Thoracic aorta (tissue), 2 donors: ENCODE data around the gene LRMDA. TPM values are rescaled to one million over a fixed set of nuclear protein-coding genes. Genes with fewer than 3 reads are reported as not detected.
A peak's percentile ranks its signal among the peaks of the same experiment; 100 is the strongest.

Source experiments
- ATAC-seq: fragments of 150-250 bp; one replicate; pipeline ENCODE4 v1.8.0; 2017; ENCODE audit warnings: low read depth; ENCODE audit not compliant: insufficient number of reproducible peaks, low FRiP score
- DNase-seq: peaks from one replicate; pipeline ENCODE4 v3.0.0-alpha.2; 2020; ENCODE audit warnings: low spot score
- H3K27ac ChIP-seq, 2 donors: fragments of 200-600 bp; sonication (generic); 1 replicate in 1 of 2; 2 replicates in 1 of 2; pipeline ENCODE4 v1.5.1; 2016; ENCODE audit warnings: mild to moderate bottlenecking in 2 of 2, moderate library complexity in 2 of 2
- H3K27me3 ChIP-seq: fragments of 200-600 bp; sonication (generic); replicated peaks from 2 replicates; pipeline ENCODE4 v1.6.0; 2016; ENCODE audit warnings: mild to moderate bottlenecking; ENCODE audit not compliant: insufficient read depth
- H3K36me3 ChIP-seq: fragments of 200-600 bp; sonication (generic); one replicate; pipeline ENCODE4 v1.5.1; 2016
- H3K4me1 ChIP-seq, 2 donors: fragments of 200-600 bp; sonication (generic); 1 replicate in 1 of 2; 2 replicates in 1 of 2; pipeline versions ENCODE4 v1.5.1 to v1.6.0; 2016; ENCODE audit warnings: low read depth in 2 of 2, mild to moderate bottlenecking in 1 of 2; ENCODE audit not compliant: control insufficient read depth in 1 of 2
- H3K4me3 ChIP-seq: fragments of 200-600 bp; sonication (generic); 2 replicates; pipeline ENCODE4 v1.5.1; 2016; ENCODE audit warnings: mild to moderate bottlenecking
- H3K9me3 ChIP-seq: fragments of 200-600 bp; sonication (generic); 2 replicates; pipeline ENCODE4 v1.5.1; 2016
- total RNA-seq, 2 donors: library from RNA; depleted of rRNA; stranded (reverse); fragments of >200 nt; gene quantifications; one replicate each; pipeline versions ENCODE4 v1.1.0 to v1.2.3, GENCODE V29; 2016
- TF ChIP-seq, protein P1 (sequence below): fragments of 200-600 bp; sonication (generic); IDR thresholded peaks from one replicate; pipeline ENCODE4 v1.5.1; 2019; ENCODE audit warnings: antibody characterized with exemption

LRMDA gene
- total RNA-seq, 2 donors from 2014 or later = 8.3 to 36.6 TPM

DNA sequence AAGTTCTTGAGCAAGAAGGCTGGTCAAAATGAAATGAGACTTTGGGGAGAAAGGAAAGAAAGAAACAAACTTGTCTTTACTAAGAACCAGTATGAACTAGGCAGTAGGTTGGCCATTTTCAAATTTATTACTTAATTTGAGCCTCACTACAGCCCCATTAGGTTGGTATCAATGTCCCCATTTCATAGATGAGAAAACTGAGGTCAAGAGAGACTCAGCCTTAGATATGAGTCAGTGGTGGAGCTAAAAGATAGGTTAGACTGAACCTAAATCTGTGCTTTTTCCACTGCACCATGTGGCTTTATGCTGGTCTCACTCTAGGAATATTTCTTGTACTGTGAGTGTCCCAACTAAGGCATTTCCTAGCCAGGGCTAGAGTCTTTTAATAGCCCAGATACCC lies 38.7 kb upstream of the LRMDA start:
- no peak for ATAC-seq
- H3K27ac ChIP-seq = no peak overlapping the region
- no peak overlapping the region for H3K4me3 ChIP-seq
- no peak for DNase-seq
- H3K36me3 ChIP-seq = no peaks in the 10 kb centered on the region
- H3K27me3 ChIP-seq = no peaks in the 10 kb centered on the region
- peaks cover 0 to 9% of the 10 kb centered on the region in 2 donors for H3K4me1 ChIP-seq
- H3K9me3 ChIP-seq = no peaks in the 10 kb centered on the region
- TF ChIP-seq, protein P1, sequence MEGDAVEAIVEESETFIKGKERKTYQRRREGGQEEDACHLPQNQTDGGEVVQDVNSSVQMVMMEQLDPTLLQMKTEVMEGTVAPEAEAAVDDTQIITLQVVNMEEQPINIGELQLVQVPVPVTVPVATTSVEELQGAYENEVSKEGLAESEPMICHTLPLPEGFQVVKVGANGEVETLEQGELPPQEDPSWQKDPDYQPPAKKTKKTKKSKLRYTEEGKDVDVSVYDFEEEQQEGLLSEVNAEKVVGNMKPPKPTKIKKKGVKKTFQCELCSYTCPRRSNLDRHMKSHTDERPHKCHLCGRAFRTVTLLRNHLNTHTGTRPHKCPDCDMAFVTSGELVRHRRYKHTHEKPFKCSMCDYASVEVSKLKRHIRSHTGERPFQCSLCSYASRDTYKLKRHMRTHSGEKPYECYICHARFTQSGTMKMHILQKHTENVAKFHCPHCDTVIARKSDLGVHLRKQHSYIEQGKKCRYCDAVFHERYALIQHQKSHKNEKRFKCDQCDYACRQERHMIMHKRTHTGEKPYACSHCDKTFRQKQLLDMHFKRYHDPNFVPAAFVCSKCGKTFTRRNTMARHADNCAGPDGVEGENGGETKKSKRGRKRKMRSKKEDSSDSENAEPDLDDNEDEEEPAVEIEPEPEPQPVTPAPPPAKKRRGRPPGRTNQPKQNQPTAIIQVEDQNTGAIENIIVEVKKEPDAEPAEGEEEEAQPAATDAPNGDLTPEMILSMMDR = no peak

DNA sequence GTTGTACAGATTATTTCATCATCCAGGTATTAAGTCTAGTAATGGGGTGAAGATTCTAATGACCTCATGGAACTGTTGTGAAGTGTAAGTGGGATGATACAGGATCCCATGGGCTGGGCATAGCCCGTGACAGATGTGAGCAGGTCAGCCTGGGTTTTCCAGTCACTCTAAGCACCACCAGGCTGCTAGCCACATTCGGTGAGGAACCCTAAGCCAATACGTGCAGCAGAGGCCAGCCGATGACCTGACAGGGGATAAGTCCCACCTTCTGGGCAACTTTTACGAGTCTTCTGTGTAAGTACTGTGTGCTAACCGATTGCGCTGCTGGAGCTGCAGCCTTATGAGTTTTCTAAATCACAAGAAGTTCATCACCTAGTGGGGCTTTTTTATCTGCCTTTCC lies 37.2 kb upstream of the LRMDA start:
- H3K27ac ChIP-seq = no peak overlapping the region
- TF ChIP-seq, protein P1 = no peak
- H3K9me3 ChIP-seq = no peaks in the 10 kb centered on the region

DNA sequence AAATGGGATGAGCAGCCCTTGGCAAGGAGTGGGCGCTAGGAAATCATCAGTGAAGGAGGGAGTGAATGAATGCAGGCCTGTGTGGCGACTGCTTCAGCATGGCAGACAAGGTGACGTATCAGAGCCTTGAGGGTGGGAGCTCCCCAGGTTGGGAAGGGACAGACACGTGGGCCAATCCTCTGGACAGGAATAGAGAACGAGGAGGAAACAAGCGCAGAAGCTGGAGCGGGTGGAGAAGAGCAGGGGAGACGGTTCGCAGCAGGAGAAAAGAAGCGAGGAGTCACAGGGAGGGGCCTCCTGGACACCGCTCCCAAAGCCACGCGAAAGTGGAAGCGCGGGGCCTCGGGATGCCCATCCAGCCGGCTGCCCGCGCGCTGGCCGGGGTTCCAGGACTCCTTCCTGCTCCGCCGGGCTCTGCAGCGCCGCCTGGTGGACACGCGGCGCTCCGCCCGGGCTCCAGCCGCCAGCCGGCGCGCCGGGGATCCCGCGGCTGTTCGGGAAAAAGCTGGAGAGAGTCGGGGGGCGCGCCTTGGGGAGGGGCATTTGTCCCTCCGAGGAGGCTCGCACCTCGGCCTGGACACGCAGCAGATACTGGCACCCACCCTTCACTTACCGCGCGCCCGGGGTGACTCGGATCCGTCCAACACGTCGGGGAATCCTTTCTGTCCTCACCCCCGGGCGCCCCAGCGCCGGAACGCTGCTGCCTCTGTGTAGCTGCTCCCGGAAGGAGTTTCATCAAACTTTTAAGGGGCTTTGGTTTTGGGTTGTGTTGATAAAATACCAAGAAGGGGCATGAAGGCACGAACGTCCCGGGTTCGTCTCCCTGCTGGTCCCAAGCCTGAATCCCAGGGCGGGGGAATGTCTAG lies 36.1 kb upstream of the LRMDA start:
- TF ChIP-seq, protein P1 = peak; percentile 89
- peak overlapping the region; percentile 84 for H3K4me3 ChIP-seq
- DNase-seq = no peak
- peak overlapping the region; percentile 17 to 99 for H3K27ac ChIP-seq
- H3K36me3 ChIP-seq = peaks cover 5% of the 10 kb centered on the region
- H3K9me3 ChIP-seq = no peaks in the 10 kb centered on the region
- ATAC-seq = no peak
- no peaks in the 10 kb centered on the region for H3K27me3 ChIP-seq
- H3K4me1 ChIP-seq = peaks cover 0 to 19% of the 10 kb centered on the region in 2 donors

More for the DNA sequence above, 37.2 kb upstream of the LRMDA start:
- DNase-seq (no peak), ATAC-seq (no peak)
- H3K36me3 ChIP-seq = peaks cover 3% of the 10 kb centered on the region
- no peaks in the 10 kb centered on the region for H3K27me3 ChIP-seq
- no peak overlapping the region for H3K4me3 ChIP-seq
- H3K4me1 ChIP-seq = peaks cover 0 to 19% of the 10 kb centered on the region in 2 donors

DNA sequence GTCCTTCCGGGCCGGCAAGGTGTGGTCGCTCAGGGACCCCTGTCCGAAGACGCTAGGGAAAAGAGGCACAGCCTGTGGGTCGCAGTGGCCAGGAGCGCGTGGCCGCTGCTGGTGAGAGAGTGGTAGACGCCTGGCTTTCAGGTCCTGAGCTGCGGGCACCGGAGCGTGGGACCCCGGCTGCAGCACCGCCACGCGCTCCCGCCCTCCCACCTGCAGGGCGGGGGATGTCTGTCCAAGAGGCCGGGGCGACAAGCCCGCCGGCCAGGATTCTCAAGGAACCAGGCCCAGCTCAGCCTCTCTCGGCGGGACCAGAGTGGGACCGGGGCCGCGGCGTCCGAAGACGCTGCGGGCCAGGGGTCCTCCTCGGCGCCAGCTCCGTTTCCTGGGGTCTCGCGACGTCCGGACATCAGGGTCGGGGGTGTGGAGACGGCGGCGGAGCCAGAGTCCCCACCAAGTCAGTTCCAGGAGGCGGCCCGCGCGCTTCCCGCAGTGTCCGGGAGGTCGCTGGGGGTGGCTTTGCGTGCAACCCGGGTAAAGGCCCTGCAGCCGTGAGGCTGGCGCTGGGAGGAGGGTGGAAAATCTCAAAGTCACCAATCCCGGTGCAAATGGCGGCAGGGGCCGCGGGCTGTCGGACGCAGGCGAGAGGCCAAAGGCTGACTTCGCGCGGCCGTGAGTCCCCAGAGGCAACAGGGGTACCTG lies 35.3 kb upstream of the LRMDA start:
- peaks cover 0 to 19% of the 10 kb centered on the region in 2 donors for H3K4me1 ChIP-seq
- H3K9me3 ChIP-seq = no peaks in the 10 kb centered on the region
- TF ChIP-seq, protein P1 = no peak
- peaks cover 5% of the 10 kb centered on the region for H3K36me3 ChIP-seq
- no peaks in the 10 kb centered on the region for H3K27me3 ChIP-seq
- no peak for DNase-seq
- H3K27ac ChIP-seq = peak overlapping the region; percentile 28 to 99
- ATAC-seq = no peak
- peak overlapping the region; percentile 84 for H3K4me3 ChIP-seq
